ENCODE measurements around the gene ACTN1.

The ACTN1 gene

GRCh38 chr14:68913516-68913915, 65.6 kb downstream of the ACTN1 start (continued):
- no peak for TF ChIP-seq ZNF518A (tag by site-specific recombination; conservative IDR thresholded peaks at IDR 0.05; ENCODE audit: low read depth)
- no peak for TF ChIP-seq ZNF112 (tag by site-specific recombination; IDR thresholded peaks at IDR 0.05)
- TF ChIP-seq ZNF19 (tag by site-specific recombination; IDR thresholded peaks at IDR 0.05; ENCODE audit: low read depth): no peak
- TF ChIP-seq ZNF350 (tag by site-specific recombination; IDR thresholded peaks at IDR 0.05): no peak
- TF ChIP-seq ZNF302 (tag by site-specific recombination; IDR thresholded peaks at IDR 0.05; ENCODE audit: low read depth): no peak
- TF ChIP-seq ZNF426 (tag by site-specific recombination; IDR thresholded peaks at IDR 0.05): no peak
- no peak for TF ChIP-seq ZBTB7A (tag by site-specific recombination; IDR thresholded peaks at IDR 0.05; ENCODE audit: low read depth)
- TF ChIP-seq, protein P1, sequence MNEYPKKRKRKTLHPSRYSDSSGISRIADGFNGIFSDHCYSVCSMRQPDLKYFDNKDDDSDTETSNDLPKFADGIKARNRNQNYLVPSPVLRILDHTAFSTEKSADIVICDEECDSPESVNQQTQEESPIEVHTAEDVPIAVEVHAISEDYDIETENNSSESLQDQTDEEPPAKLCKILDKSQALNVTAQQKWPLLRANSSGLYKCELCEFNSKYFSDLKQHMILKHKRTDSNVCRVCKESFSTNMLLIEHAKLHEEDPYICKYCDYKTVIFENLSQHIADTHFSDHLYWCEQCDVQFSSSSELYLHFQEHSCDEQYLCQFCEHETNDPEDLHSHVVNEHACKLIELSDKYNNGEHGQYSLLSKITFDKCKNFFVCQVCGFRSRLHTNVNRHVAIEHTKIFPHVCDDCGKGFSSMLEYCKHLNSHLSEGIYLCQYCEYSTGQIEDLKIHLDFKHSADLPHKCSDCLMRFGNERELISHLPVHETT (tag by site-specific recombination; IDR thresholded peaks at IDR 0.05): no peak
- no peak for TF ChIP-seq ZNF132 (tag by site-specific recombination; IDR thresholded peaks at IDR 0.05; ENCODE audit: borderline replicate concordance)

DNA sequence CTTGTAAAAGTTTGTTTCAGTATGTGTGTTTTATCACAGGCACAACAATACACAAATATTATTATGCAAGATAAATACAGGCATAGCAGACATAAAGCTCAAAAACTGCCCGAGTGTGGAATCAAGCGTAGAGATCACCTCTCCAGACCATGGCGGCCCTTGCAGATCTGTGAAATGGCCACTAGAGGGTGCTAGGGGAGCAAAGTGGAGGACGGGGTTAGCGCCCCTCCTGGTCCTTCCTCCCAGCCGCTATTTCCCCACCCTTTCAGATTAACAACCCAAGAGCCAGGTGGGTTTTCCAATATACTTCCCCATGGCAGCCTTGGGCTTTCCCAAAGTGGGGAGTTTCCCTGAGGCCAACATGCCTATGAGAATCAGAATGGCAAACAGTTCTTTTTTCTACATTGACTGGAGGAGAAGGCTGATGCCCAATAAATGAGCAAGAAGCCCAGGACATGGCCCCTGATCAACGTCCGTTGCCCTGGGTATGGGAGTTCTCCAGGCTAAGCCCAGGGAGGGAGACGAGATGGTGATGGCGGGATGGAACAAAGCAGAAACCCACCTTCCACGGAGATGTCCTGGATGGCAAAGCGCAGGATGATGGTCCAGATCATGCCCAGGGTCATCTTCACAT, 67.4 kb downstream of the ACTN1 start:
- H3K9me3 ChIP-seq (ENCODE audit: control insufficient read depth, insufficient read depth, low read depth, low read length): no peaks in the 10 kb centered on the region
- no peaks in the 10 kb centered on the region for H3K4me1 ChIP-seq (ENCODE audit: control insufficient read depth, insufficient read depth, low read length)
- no peak overlapping the region for H3K4me3 ChIP-seq (ENCODE audit: low read depth, low read length)
- ChIA-PET CTCF (interaction anchor here (0.5 to 5.0 kb wide), 62 partner anchors 8 to 1005 kb away, joined by 3 to 98 read pairs (median 4); no protein-coding TSS in a partner anchor), POLR2A (no interaction called here)
- no peak overlapping the region for H3K27ac ChIP-seq (ENCODE audit: extremely low read depth, low read depth, low read length)
- TF ChIP-seq, protein P2, sequence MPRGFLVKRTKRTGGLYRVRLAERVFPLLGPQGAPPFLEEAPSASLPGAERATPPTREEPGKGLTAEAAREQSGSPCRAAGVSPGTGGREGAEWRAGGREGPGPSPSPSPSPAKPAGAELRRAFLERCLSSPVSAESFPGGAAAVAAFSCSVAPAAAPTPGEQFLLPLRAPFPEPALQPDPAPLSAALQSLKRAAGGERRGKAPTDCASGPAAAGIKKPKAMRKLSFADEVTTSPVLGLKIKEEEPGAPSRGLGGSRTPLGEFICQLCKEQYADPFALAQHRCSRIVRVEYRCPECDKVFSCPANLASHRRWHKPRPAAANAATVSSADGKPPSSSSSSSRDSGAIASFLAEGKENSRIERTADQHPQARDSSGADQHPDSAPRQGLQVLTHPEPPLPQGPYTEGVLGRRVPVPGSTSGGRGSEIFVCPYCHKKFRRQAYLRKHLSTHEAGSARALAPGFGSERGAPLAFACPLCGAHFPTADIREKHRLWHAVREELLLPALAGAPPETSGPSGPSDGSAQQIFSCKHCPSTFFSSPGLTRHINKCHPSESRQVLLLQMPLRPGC (tag by site-specific recombination; IDR thresholded peaks at IDR 0.05): no peak
- TF ChIP-seq ZNF624 (tag by site-specific recombination; IDR thresholded peaks at IDR 0.05) (no peak), CTCF (tag by site-specific recombination; IDR thresholded peaks at IDR 0.05) (peak; percentile 81), ZNF76 (tag by site-specific recombination; IDR thresholded peaks at IDR 0.05; ENCODE audit: borderline replicate concordance, low read depth) (no peak), ZNF2 (tag by site-specific recombination; IDR thresholded peaks at IDR 0.05) (0 out of 2 replicates have a peak, but pooled peaks have one; percentile 29), ZNF654 (tag by site-specific recombination; IDR thresholded peaks at IDR 0.05; ENCODE audit: low read depth) (peak; percentile 91), YY2 (tag by site-specific recombination; IDR thresholded peaks at IDR 0.05) (peak; percentile 33; the same call in 1 of the 2 replicates), ZSCAN30 (tag by site-specific recombination; IDR thresholded peaks at IDR 0.05) (0 out of 2 replicates have a peak, but pooled peaks have one; percentile 37), ZNF223 (tag by site-specific recombination; IDR thresholded peaks at IDR 0.05) (no peak), PBX3 (CRISPR knock-in tag; IDR thresholded peaks at IDR 0.05) (no peak), ZEB2 (tag by site-specific recombination; IDR thresholded peaks at IDR 0.05) (no peak), ZNF24 (tag by site-specific recombination; IDR thresholded peaks at IDR 0.05) (no peak), ZNF792 (tag by site-specific recombination; IDR thresholded peaks at IDR 0.05) (no peak)
- TF ChIP-seq, protein P3, sequence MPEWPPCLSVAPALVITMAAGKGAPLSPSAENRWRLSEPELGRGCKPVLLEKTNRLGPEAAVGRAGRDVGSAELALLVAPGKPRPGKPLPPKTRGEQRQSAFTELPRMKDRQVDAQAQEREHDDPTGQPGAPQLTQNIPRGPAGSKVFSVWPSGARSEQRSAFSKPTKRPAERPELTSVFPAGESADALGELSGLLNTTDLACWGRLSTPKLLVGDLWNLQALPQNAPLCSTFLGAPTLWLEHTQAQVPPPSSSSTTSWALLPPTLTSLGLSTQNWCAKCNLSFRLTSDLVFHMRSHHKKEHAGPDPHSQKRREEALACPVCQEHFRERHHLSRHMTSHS (tag by site-specific recombination; IDR thresholded peaks at IDR 0.05): no peak
- peaks cover 0 to 38% of the 10 kb centered on the region in 2 experiments; a peak in 2 of 3 replicates for H3K36me3 ChIP-seq (ENCODE audit: control insufficient read depth in 2 of 2, insufficient read depth in 1 of 2, low read length in 2 of 2)
